ENCODE data around the gene KRTAP12-3.

DNA sequence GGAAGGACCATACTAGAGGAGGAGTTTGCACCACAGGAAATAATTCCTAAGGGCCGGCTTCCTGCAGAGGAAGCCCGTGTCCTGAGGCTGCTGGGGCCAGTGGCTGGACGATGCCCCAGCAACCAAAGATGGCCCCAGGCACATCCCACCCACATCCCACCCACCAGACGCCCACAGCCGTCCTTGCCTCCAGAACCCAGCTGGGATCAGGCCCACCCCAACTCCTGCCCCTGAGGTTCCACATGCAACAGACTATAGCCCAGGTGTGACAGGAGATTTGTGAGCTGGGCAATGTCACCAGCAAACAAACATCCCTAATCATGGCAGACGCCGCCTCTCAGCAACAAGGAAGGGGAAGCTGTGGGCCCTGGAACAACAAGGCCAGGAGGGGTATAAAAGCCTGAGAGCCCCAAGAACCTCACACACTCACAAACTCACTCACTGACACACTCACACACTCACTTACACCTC lies 31.0 kb upstream of the KRTAP12-3 start, which contains the start of gene KRTAP10-9:
- TF ChIP-seq, protein P1, sequence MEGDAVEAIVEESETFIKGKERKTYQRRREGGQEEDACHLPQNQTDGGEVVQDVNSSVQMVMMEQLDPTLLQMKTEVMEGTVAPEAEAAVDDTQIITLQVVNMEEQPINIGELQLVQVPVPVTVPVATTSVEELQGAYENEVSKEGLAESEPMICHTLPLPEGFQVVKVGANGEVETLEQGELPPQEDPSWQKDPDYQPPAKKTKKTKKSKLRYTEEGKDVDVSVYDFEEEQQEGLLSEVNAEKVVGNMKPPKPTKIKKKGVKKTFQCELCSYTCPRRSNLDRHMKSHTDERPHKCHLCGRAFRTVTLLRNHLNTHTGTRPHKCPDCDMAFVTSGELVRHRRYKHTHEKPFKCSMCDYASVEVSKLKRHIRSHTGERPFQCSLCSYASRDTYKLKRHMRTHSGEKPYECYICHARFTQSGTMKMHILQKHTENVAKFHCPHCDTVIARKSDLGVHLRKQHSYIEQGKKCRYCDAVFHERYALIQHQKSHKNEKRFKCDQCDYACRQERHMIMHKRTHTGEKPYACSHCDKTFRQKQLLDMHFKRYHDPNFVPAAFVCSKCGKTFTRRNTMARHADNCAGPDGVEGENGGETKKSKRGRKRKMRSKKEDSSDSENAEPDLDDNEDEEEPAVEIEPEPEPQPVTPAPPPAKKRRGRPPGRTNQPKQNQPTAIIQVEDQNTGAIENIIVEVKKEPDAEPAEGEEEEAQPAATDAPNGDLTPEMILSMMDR (IDR thresholded peaks at IDR 0.05), result no peak
- no peak for TF ChIP-seq RAD21 (IDR thresholded peaks at IDR 0.05; ENCODE audit: low read length)
- no peak for TF ChIP-seq RCOR1 (IDR thresholded peaks at IDR 0.05; ENCODE audit: low read length)
- TF ChIP-seq, protein P2, sequence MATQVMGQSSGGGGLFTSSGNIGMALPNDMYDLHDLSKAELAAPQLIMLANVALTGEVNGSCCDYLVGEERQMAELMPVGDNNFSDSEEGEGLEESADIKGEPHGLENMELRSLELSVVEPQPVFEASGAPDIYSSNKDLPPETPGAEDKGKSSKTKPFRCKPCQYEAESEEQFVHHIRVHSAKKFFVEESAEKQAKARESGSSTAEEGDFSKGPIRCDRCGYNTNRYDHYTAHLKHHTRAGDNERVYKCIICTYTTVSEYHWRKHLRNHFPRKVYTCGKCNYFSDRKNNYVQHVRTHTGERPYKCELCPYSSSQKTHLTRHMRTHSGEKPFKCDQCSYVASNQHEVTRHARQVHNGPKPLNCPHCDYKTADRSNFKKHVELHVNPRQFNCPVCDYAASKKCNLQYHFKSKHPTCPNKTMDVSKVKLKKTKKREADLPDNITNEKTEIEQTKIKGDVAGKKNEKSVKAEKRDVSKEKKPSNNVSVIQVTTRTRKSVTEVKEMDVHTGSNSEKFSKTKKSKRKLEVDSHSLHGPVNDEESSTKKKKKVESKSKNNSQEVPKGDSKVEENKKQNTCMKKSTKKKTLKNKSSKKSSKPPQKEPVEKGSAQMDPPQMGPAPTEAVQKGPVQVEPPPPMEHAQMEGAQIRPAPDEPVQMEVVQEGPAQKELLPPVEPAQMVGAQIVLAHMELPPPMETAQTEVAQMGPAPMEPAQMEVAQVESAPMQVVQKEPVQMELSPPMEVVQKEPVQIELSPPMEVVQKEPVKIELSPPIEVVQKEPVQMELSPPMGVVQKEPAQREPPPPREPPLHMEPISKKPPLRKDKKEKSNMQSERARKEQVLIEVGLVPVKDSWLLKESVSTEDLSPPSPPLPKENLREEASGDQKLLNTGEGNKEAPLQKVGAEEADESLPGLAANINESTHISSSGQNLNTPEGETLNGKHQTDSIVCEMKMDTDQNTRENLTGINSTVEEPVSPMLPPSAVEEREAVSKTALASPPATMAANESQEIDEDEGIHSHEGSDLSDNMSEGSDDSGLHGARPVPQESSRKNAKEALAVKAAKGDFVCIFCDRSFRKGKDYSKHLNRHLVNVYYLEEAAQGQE (IDR thresholded peaks at IDR 0.05; ENCODE audit: low read depth, low read length), result no peak
- no peak for TF ChIP-seq TAF1 (IDR thresholded peaks at IDR 0.05; ENCODE audit: borderline replicate concordance, low read depth, low read length)

Measured in SK-N-SH (cell line).